ENCODE results near the gene KLF7. TPM values are rescaled to one million over a fixed set of nuclear protein-coding genes. Genes with fewer than 3 reads are reported as not detected.
A peak's percentile ranks its signal among the peaks of the same experiment; 100 is the strongest.

The KLF7 gene
- total and polyA plus RNA-seq, 2 donors (not counting 3 experiments of a cell fraction or from before 2014, with no cell fraction given) = 32.8 to 42.9 TPM

GRCh38 chr2:207032490-207032889, 133.3 kb downstream of the KLF7 start:
- H3K9me1 ChIP-seq (replicated peaks; ENCODE audit: control insufficient read depth, extremely low read depth, insufficient read depth, low read length) = no peaks in the 10 kb centered on the region
- H3K79me2 ChIP-seq (ENCODE audit: control insufficient read depth, insufficient read depth, low read length) = no peaks in the 10 kb centered on the region
- no peaks in the 10 kb centered on the region for H3K27me3 ChIP-seq (ENCODE audit: control insufficient read depth in 2 of 2, insufficient read depth in 2 of 2, low read length in 2 of 2)
- H3K36me3 ChIP-seq (ENCODE audit: control insufficient read depth in 2 of 2, extremely low read depth in 1 of 2, insufficient read depth in 2 of 2, low read length in 2 of 2) = no peaks in the 10 kb centered on the region
- H3K4me1 ChIP-seq (ENCODE audit: control insufficient read depth, extremely low read depth, insufficient read depth, low read length) = no peaks in the 10 kb centered on the region
- H3K4me2 ChIP-seq (ENCODE audit: insufficient read depth, low read length) = no peak overlapping the region
- H2AFZ ChIP-seq (ENCODE audit: low read depth, low read length) = no peak overlapping the region
- no TSS peak for BruUV-seq (replicated peaks)
- ChIA-PET POLR2A (no interaction called here), CTCF (no interaction called here)
- TF ChIP-seq MAX (IDR thresholded peaks at IDR 0.05; ENCODE audit: insufficient read depth, insufficient read length) = no peak
- no peak for TF ChIP-seq CTCF (IDR thresholded peaks at IDR 0.05; ENCODE audit: extremely low read depth in 1 of 2, insufficient read depth in 1 of 2, low read depth in 1 of 2, low read length in 2 of 2)
- no peak for TF ChIP-seq POLR2AphosphoS5 (IDR thresholded peaks at IDR 0.05; ENCODE audit: insufficient read depth, low read depth, low read length)
- no peak for TF ChIP-seq POLR2A (IDR thresholded peaks at IDR 0.05; ENCODE audit: low read depth, low read length)
- TF ChIP-seq FOS (IDR thresholded peaks at IDR 0.05; ENCODE audit: borderline replicate concordance, insufficient read depth, low read length) = no peak
- no peak for TF ChIP-seq EZH2 (IDR thresholded peaks at IDR 0.05; ENCODE audit: borderline replicate concordance, low read depth, low read length, severe bottlenecking)
- no peak for TF ChIP-seq GATA2 (IDR thresholded peaks at IDR 0.05; ENCODE audit: insufficient read depth, insufficient read length, low read depth, low read length)
- TF ChIP-seq JUN (IDR thresholded peaks at IDR 0.05; ENCODE audit: borderline replicate concordance, insufficient read depth, insufficient read length, low read depth) = no peak
- no peak for TF ChIP-seq MYC (IDR thresholded peaks at IDR 0.05; ENCODE audit: low read depth, low read length)
- no peak for DNase-seq (ENCODE audit: low read depth, low spot score)
- no peaks in the 10 kb centered on the region for H3K9me3 ChIP-seq (replicated peaks; ENCODE audit: control insufficient read depth, insufficient read depth, low read length)
- no peaks in the 10 kb centered on the region for H4K20me1 ChIP-seq (replicated peaks; ENCODE audit: control insufficient read depth, extremely low read depth, insufficient read depth, low read length)
- no peak overlapping the region for H3K4me3 ChIP-seq (replicated peaks in 1 of 3; ENCODE audit: insufficient read depth in 1 of 3, low read depth in 1 of 3, low read length in 3 of 3)
- H3K27ac ChIP-seq (ENCODE audit: insufficient read depth, low read depth, low read length) = no peak overlapping the region
- dilution Hi-C loops (cut with MboI; ENCODE audit: extremely low pct_ligation_motif_present, low sequenced_read_pairs) (no loop called here), intact Hi-C loops (cut with micrococcal nuclease) (no loop called here)
- no peak for FAIRE-seq
- H3K9ac ChIP-seq (replicated peaks; ENCODE audit: extremely low read depth, insufficient read depth, low read length) = no peak overlapping the region

Small RNAs within 50 kb of the gene (microRNA-seq; reads per million reads assigned to microRNA genes)
- gene MIR2355 (ENCODE audit: borderline number of aligned reads, borderline replicate concordance) = 16.9 reads per million, percentile 33 among the genes with 10 or more reads in this experiment
- 3.5 reads per million for gene MIR7845 (ENCODE audit: borderline number of aligned reads, borderline replicate concordance)

Small RNAs within 50 kb of the gene (small RNA-seq; reads per million reads assigned to genes)
- gene MIR2355 (ENCODE audit: insufficient read depth, insufficient read length, low read depth, low replicate concordance) = 3.1 reads per million, percentile 18 among the genes with 10 or more reads in this experiment
- not detected for gene MIR7845 (ENCODE audit: insufficient read depth, insufficient read length, low read depth, low replicate concordance)

Other genes with a start within 250 kb of the KLF7 start
- not detected in 2 replicates for gene CPO, start 226.4 kb downstream of the KLF7 start, total RNA-seq
- gene CPO, start 226.4 kb downstream of the KLF7 start, polyA plus RNA-seq = not detected in 2 replicates